Pancreas (tissue), 10 donors: ENCODE results near the gene PIBF1. TPM values are rescaled to one million over a fixed set of nuclear protein-coding genes. Genes with fewer than 3 reads are reported as not detected.

Source experiments
- ATAC-seq, 4 donors: fragments of 200-7000 bp; cut with Tn5 transposase; one replicate each; pipeline versions ENCODE4 v1.8.0 to v1.9.1; 2020; ENCODE audit warnings: mild to moderate bottlenecking in 4 of 4, moderate library complexity in 4 of 4
- DNase-seq, 6 donors: peaks; one replicate each; pipeline ENCODE4 v3.0.0-alpha.2; 2020
- FAIRE-seq: peaks from 2 replicates; lab custom pipeline; 2012; peaks lifted over from hg19 to GRCh38; lab: Jason Lieb, UNC
- H3K27ac ChIP-seq, 4 donors: fragments of 200-600 bp; sonication (generic); 1 replicate in 3 of 4; 2 replicates in 1 of 4; pipeline versions ENCODE4 v1.5.0 to v1.8.0; 2020
- H3K27me3 ChIP-seq, 4 donors: fragments of 200-600 bp; one replicate each; pipeline ENCODE4 v1.8.0; 2021
- H3K36me3 ChIP-seq, 3 donors: fragments of 200-600 bp; sonication (generic) in 1 of 3; one replicate each; pipeline versions ENCODE4 v1.5.0 to v1.8.0; 2020 to 2021
- H3K4me1 ChIP-seq, 3 donors: fragments of 200-600 bp; one replicate each; pipeline ENCODE4 v1.8.0; 2021
- H3K4me3 ChIP-seq, 4 donors: fragments of 200-600 bp; sonication (generic) in 2 of 4; one replicate each; pipeline versions ENCODE4 v1.5.0 to v1.8.0; 2020 to 2021
- H3K9me3 ChIP-seq, 4 donors: fragments of 200-600 bp; one replicate each; pipeline ENCODE4 v1.8.0; 2021
- WGBS, 2 donors: extraction: QIAGEN DNeasy Blood & Tissue Kit; methylation state at CpG; one replicate each; pipeline ENCODE4 v1.1.7; 2013; 5-methylcytosine and 5-hydroxymethylcytosine counted together
- intact Hi-C, 3 donors: fragments of 100-400 bp; cut with DNase I; formaldehyde crosslinking; loops; one replicate each; pipeline versions ENCODE4 v1.11.1 to v1.14.2; 2022
- polyA plus RNA-seq, 2 donors: library from polyadenylated mRNA; stranded (reverse); fragments of 200-250 nt; gene quantifications; one replicate each; pipeline ENCODE4 v1.2.3, GENCODE V29; 2013
- total RNA-seq, 6 donors: library from RNA; stranded (reverse); fragmentation: NEBNext Ultra II Directional in 4 of 6; extraction: Animal tissue kit (Norgen Biotek cat#: 25700) in 4 of 6; gene quantifications; one replicate each; pipeline versions ENCODE4 v1.2.1 to v1.2.4, GENCODE V29; 2021 to 2023
- TF ChIP-seq, protein P1 (sequence below), 4 donors: fragments of 200-600 bp; sonication (generic) in 3 of 4; IDR thresholded peaks; one replicate each; pipeline versions ENCODE4 v1.5.0 to v1.8.0; 2021; ENCODE audit warnings: antibody characterized with exemption in 4 of 4
- donor health status: healthy with polysubstance abuse.
- donor health status: DM: no; HTN: no; CAD: no; lungs with moderate emphysema.
- donor health status: DM: no; HTN: no; CAD: no.
- donor health status: control.
- donor health status: control.
- donor health status: Bipolar disorder and iron deficiency.
- donor health status: DM: yes; HTN: yes; CAD: no.
- donor health status: DM: no; HTN: no; CAD: no.
- donor health status: DM: no; HTN: no; CAD: no.
- donor health status: DM: yes; HTN: yes; CAD: no.

The PIBF1 gene
- total and polyA plus RNA-seq, 8 donors, result 6.1 to 13.5 (median 8.9) TPM

DNA sequence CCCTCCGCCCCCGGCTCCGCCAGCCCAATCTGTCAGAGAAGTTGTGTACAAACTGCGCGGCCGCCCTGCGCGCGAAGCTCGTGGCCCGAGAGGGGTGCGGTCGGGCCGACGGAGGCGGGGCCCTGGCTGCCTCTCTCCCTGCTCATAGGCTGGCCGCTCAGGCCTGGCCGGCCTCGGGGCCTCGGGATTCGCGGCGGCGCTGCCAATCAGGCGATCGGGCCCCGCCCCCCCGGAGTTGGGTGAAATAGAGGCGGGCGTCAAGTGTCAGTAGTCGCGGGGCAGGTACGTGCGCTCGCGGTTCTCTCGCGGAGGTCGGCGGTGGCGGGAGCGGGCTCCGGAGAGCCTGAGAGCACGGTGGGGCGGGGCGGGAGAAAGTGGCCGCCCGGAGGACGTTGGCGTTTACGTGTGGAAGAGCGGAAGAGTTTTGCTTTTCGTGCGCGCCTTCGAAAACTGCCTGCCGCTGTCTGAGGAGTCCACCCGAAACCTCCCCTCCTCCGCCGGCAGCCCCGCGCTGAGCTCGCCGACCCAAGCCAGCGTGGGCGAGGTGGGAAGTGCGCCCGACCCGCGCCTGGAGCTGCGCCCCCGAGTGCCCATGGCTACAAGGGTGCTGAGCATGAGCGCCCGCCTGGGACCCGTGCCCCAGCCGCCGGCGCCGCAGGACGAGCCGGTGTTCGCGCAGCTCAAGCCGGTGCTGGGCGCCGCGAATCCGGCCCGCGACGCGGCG, 277.0 kb downstream of the PIBF1 start, which contains the start of gene KLF5:
KLF5 (plus strand) TSS at position 270 of the 724 bp plus-strand sequence; CDS start at position 593, 323 bp downstream.
- DNase-seq, result peak; percentile 97 to 99 (median 98)
- peaks cover 5 to 19% (median 8%) of the 10 kb centered on the region in 3 donors for H3K4me1 ChIP-seq
- intact Hi-C loops, result no loop called here
- no peaks in the 10 kb centered on the region for H3K9me3 ChIP-seq
- peaks cover 0 to 3% (median 0%) of the 10 kb centered on the region in 4 donors for H3K27me3 ChIP-seq
- H3K4me3 ChIP-seq, result peak within 1 kb of the TSS; percentile 75 to 94 (median 84)
- TF ChIP-seq, protein P1, sequence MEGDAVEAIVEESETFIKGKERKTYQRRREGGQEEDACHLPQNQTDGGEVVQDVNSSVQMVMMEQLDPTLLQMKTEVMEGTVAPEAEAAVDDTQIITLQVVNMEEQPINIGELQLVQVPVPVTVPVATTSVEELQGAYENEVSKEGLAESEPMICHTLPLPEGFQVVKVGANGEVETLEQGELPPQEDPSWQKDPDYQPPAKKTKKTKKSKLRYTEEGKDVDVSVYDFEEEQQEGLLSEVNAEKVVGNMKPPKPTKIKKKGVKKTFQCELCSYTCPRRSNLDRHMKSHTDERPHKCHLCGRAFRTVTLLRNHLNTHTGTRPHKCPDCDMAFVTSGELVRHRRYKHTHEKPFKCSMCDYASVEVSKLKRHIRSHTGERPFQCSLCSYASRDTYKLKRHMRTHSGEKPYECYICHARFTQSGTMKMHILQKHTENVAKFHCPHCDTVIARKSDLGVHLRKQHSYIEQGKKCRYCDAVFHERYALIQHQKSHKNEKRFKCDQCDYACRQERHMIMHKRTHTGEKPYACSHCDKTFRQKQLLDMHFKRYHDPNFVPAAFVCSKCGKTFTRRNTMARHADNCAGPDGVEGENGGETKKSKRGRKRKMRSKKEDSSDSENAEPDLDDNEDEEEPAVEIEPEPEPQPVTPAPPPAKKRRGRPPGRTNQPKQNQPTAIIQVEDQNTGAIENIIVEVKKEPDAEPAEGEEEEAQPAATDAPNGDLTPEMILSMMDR (IDR thresholded peaks at IDR 0.05), result no peak
- peak within 1 kb of the TSS; percentile 70 to 93 (median 82) for H3K27ac ChIP-seq
- FAIRE-seq, result no peak
- H3K36me3 ChIP-seq, result no peaks in the 10 kb centered on the region
- 0% methylated on average over 75 to 93 of the region's 93 CpGs for WGBS, 2 donors
- peak; percentile 90 to 96 (median 94) for ATAC-seq

DNA sequence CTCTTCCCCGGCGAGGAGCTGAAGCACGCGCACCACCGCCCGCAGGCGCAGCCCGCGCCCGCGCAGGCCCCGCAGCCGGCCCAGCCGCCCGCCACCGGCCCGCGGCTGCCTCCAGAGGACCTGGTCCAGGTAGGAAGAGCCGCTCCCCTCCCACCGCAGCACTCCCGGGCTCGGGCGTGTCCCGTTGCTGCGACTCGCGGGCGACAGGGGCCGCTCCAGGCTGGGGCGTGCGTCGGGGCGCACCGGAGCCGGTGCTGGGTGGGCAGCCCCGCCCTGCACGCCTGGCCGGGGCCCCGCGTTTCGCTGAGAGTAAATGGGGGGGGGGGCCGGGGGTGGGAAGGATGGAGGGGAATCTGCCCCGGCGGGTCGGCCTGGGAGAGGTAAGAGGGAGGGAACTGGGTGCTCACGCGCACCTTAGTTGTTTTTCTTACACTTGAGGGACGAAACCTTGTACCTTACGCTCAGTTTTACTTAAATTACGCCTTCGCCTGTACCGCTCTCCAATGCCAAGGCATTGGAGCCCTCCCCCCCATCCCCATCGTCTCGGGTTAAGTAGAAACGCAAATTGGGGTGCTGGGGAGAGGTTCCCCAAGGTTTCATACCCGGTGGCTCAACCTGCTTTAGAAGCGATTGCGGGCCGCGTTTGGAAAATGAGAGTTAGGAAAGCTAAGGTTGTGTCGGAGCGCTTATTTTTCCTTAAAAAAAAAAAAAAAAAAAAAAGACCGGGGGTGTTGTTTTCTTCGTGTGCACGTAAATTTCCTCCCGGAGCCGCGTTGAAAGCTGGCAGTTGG, 277.7 kb downstream of the PIBF1 start:
- WGBS, 2 donors, result 0% methylated on average over 53 to 68 of the region's 68 CpGs
- Histone ChIP-seq H3K4me1 (peaks cover 5 to 19% (median 8%) of the 10 kb centered on the region in 3 donors), H3K27ac (peak overlapping the region; percentile 42 to 93 (median 82)), H3K9me3 (no peaks in the 10 kb centered on the region), H3K36me3 (no peaks in the 10 kb centered on the region), H3K4me3 (peak overlapping the region; percentile 75 to 94 (median 84)), H3K27me3 (peaks cover 0 to 3% (median 0%) of the 10 kb centered on the region in 4 donors)
- intact Hi-C loops, result no loop called here
- TF ChIP-seq, protein P1 (IDR thresholded peaks at IDR 0.05), result peak in 1 of 4 donors; percentile 10
- ATAC-seq (peak; percentile 66 to 77 (median 73)), FAIRE-seq (no peak), DNase-seq (peak; percentile 81 to 92 (median 86))

DNA sequence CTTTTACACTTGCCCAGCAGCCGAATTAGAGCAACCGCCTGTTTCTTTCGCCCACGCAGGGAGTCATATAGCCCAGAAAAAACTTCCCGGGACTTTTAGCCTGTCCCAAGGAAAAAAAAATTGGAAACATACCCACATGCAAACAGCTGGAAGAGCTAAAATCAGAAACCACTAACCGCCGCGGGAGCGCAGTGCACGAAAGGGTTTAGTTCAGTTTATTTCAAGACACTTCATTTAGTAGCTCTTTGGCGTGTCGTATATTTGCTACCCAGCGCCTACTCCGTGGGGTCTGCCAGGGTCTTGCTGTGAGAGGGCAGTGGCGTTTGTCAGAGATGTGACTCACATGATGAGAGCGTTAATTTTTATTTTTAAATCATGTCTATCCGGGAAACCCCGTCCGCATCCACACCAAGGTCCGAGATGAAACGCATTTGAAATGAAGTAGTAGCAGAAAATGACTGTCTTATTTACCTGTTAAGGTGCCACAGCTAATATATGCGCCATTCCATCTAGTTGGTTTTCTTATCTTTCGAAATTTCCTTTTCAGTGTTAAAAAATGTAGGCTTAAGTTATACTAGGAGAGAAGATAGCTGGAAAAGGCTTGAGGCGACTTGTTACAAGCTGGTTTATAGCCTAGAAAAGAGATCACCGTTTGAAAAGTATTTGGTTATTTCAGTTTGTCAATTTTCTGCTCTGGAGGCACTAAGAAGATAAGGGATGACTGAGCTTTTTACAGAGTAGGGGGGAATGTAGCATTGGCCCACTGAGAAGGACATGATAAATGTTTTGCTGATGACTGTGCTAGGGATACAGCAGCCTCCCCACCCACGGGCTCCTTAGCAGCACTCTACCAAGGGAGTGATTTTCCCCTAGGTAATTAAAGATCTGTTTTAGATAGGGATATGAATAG, 278.6 kb downstream of the PIBF1 start:
- no peak for FAIRE-seq
- Histone ChIP-seq H3K9me3 (no peaks in the 10 kb centered on the region), H3K4me3 (peak overlapping the region; percentile 44 to 94 (median 82)), H3K36me3 (no peaks in the 10 kb centered on the region), H3K27me3 (peaks cover 0 to 3% (median 0%) of the 10 kb centered on the region in 4 donors), H3K4me1 (peaks cover 5 to 25% (median 11%) of the 10 kb centered on the region in 3 donors), H3K27ac (peak overlapping the region; percentile 42 to 93 (median 82))
- DNase-seq, result peak in 5 of 6 donors; percentile 9 to 62 (median 36)
- TF ChIP-seq, protein P1 (IDR thresholded peaks at IDR 0.05), result no peak
- peak in 2 of 4 donors; percentile 3 to 5 for ATAC-seq
- intact Hi-C loops, result no loop called here
- WGBS, 2 donors, result 3 to 4% methylated on average over 26 of the region's 26 CpGs

DNA sequence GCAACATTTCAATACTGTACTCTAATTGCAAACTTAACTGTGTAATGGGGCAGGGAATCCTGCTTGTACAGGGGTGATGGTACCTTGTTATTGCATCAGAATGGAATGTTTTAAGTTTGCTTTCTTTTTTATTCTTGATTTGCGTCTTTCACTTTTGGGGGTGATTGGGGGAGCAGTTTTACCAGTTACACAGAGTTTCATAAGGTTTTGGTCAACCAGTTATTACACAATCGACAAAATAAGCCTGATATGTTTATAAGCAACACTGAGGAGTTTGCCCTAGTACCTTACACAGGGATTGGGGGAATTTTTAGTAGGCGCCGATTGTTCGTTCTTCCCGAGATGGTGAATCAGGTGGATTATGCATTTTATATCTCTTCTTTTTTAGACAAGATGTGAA, 279.5 kb downstream of the PIBF1 start:
- TF ChIP-seq, protein P1 (IDR thresholded peaks at IDR 0.05), result no peak
- Histone ChIP-seq H3K4me3 (peak overlapping the region in 2 of 4 donors; percentile 75 to 90), H3K27me3 (peaks cover 0 to 3% (median 0%) of the 10 kb centered on the region in 4 donors), H3K27ac (peak overlapping the region in 2 of 4 donors; percentile 93), H3K4me1 (peaks cover 9 to 34% (median 12%) of the 10 kb centered on the region in 3 donors), H3K9me3 (no peaks in the 10 kb centered on the region), H3K36me3 (no peaks in the 10 kb centered on the region)
- intact Hi-C loops, result no loop called here
- WGBS, 2 donors, result 63 to 78% methylated on average over 6 of the region's 6 CpGs
- no peak for ATAC-seq
- no peak for FAIRE-seq
- no peak for DNase-seq
